Lung microvascular endothelial cell (primary cell): Measurements from ENCODE around the gene LMAN2. TPM values are rescaled to one million over a fixed set of nuclear protein-coding genes. Genes with fewer than 3 reads are reported as not detected.
A peak's percentile ranks its signal among the peaks of the same experiment; 100 is the strongest.
"Not testable (repeated sequence)": the region's sequence is repeated elsewhere in the genome, so short reads cannot be mapped to it uniquely, and the experiment has no call there.

Source experiments
- DNase-seq, 2 donors: peaks; one replicate each; pipeline versions ENCODE4 v3.0.0 to v3.0.0-alpha.2; 2010; ENCODE audit warnings: low read depth in 2 of 2
- total RNA-seq: library from RNA; depleted of rRNA; stranded (reverse); fragments of >200 nt; gene quantifications from 2 replicates; pipeline ENCODE4 v1.2.1, GENCODE V29; 2014

LMAN2 gene
- total RNA-seq, 1 donor from 2014 or later: 376 TPM

- no peak for DNase-seq
Measured at GRCh38 chr5:177349762-177350161, 1.7 kb downstream of the LMAN2 start.

DNA sequence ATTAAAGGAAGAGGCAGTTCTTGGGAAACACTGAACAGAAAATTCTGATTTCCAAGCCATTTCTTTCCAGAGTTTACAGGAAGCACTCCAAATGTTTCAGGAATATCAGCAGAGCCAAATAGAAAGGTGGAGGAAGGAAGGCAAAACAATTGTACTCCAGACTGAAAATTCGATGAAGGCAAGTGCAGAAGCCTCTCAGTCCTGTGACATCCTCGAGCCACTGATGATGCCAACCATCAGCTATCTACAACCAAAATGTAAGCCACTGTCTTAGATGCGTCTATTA, 2.2 kb downstream of the LMAN2 start:
- no peak for DNase-seq

DNA sequence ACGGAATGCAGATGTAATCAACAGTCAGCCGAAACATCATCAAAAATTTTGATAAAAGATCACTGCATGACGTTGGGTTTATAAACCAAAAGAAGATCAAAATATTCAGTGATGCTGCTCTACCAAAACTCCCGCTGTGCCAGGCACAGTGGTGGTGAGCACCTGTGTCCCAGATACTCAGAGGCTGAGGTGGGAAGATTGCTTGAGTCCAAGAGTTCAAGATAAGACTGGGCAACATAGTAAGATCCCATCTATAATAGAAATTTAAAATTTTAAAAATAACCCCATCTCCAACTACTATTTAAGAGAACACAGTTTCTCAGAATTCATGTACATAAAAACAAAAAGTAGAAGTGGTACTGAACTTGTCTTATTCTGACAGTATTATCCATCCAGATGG, 3.8 kb downstream of the LMAN2 start:
- no peak for DNase-seq

DNA sequence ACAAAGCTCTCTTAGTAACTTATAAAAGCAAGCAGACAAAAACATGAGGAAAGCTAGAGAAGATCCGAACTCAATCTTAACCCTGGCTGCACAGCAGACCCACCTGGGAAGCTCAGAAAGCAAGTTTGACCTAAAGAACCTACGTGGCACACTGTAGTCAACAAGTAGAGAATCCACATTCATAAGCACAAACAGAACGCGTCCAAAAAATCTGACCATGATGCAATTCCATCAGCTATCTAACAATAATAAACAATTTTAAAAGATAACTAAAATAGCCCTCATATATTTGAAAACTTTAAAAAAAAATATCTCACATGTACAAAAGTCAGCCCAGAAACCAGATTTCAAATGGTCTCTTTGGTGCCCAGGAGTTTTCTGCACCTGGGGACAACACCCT, 4.6 kb downstream of the LMAN2 start:
- no peak for DNase-seq

- DNase-seq: no peak
Measured at GRCh38 chr5:177344891-177345290, 6.6 kb downstream of the LMAN2 start.

GRCh38 chr5:177343777-177344176, 7.7 kb downstream of the LMAN2 start:
- DNase-seq: no peak

DNA sequence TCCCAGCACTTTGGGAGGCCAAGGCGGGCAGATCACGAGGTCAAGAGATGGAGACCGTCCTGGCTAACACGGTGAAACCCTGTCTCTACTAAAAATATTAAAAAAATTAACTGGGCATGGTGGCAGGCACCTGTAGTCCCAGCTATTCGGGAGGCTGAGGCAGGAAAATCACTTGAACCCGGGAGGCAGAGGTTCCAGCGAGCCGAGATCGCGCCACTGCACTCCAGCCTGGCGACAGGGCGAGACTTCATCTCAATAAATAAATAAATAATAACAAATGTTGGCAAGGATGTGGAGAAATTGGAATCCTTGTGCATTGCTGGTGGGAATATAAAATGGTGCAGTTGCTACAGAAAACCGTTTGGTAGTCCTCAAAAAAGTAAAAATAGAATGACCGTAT, 8.5 kb downstream of the LMAN2 start:
- DNase-seq: not testable (repeated sequence)

GRCh38 chr5:177339107-177339638, 12.3 kb downstream of the LMAN2 start:
- DNase-seq: peak in 1 of 2 donors; percentile 28

DNA sequence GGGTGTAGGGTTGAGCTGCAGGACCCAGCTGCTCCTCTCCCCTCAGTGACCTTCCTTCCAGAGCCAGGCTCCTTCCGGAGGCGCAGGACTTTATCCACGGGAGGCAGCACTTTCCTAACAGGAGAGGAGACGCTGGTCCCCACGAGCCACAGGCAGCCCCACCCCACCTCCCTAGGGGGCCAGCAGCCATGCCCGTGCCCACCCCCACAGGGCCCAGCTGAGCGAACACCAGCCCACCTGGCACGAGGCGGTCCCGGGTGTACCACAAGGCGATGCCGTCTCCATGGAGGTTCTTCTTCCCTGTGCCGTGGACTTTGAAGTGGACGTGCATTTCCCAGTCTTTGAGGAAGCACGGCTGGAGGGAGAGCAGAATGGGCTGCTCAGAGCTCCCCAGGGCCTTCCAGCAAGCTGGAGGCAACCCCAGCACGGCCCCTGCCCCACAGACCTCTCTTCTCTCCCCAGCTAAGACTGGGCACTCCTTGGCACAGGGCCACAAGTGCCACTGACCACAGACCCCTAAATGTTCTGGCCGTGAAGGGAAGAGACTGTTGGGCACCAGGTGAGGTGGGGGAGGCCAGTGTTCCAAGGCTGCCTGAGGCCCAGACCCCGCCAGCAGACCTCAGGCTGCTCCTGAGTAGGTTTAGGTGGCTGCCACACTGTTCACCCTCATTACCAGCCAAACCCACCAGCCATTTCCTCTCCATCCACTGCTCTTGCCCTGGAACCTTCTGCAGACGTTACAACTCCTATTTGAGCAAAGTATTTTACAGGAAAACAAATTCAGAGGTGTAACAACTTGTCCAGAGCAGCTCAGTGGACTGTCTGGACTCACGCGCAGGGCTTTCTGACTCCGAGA, 13.0 kb downstream of the LMAN2 start:
- DNase-seq: no peak

DNA sequence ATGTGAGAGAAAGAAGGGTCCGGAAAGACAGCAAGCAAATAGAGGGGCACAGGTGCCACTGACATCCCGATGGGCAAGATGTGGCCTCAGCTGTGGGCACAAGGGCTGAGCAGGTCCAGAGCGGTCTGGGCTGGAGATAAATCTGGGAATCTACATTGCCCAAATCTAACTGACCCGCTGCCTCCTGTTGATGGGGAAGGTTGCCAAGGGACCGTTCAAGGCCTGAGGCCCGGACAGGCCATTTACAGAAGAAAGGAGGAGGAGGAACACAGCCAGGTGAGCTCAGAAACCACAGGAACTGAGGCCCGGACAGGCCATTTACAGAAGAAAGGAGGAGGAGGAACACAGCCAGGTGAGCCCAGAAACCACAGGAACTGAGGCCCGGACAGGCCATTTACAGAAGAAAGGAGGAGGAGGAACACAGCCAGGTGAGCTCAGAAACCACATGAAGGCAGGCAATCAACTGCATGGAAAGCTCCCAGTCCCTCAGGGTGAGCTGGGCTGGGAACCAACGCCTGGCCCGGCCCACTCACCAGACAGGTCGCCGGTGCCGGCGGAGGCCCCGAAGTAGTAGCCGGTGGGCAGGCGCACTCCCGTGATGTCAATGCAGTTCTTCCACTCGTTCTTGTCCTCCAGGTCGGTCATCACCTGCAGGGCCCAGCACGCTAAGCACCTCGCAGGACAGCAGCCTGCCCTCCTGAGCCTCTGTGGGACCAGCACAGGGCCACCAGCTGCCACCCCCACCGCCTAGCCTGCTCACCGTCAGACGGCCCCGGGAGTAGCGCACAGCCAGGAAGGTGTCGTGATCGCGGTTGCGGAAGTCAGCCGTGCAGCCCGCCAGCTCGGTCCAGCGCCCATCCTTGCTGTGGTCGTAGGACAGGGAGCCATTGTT, 14.6 kb downstream of the LMAN2 start:
- DNase-seq: no peak

- peak; percentile 29 to 46 for DNase-seq
Measured at GRCh38 chr5:177336112-177336511, 15.4 kb downstream of the LMAN2 start.

GRCh38 chr5:177335701-177336065, 15.8 kb downstream of the LMAN2 start:
- no peak for DNase-seq

GRCh38 chr5:177334781-177335700, 16.4 kb downstream of the LMAN2 start:
- no peak for DNase-seq

DNA sequence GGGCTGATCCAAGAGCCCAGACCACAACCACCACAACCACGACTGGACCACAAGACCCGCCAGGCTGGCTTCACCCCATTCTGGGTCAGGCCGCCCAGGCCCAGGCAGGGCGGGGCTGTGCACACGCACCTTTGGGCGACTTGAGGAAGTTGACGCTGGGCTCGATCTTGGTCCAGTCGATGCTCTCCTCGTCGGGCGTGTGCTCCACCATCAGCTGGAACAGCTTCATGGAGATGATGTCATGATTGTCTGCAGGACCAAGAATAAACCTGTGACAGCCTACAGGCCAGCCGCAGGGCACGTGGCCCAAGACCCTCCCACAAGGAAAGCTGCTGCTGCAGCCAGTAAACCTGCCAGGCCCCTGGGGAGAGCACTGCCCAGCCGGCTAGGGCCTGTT, 17.3 kb downstream of the LMAN2 start:
- DNase-seq: no peak

- no peak for DNase-seq
Measured at GRCh38 chr5:177333420-177334154, 17.9 kb downstream of the LMAN2 start.

- DNase-seq: no peak
Measured at GRCh38 chr5:177332896-177333260, 18.6 kb downstream of the LMAN2 start.

GRCh38 chr5:177332031-177332895, 19.2 kb downstream of the LMAN2 start:
- DNase-seq: no peak

GRCh38 chr5:177330991-177331842, 20.3 kb downstream of the LMAN2 start:
- no peak for DNase-seq

DNA sequence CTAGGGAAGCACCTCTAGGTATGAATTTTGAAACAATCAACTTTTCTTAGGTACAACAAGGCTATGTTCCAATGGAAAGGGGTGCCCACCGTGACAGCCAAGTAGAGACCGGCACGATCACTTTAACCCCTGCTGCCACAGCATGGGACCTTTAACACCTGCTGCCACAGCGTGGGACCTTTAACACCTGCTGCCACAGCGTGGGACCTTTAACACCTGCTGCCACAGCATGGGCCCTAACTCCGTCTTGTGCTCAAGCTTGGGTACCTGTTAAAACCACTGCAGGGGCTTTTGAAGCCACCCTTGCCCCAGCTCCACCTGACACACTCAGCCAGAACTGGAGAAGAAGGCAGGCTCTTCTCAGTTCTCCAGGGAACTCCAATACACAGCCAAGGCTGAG, 21.6 kb downstream of the LMAN2 start:
- no peak for DNase-seq
